OCI-LY3 (cell line): Measurements from ENCODE around the gene ARL5A.

Experiments
- H2AFZ ChIP-seq: fragments of 200-600, 300-600 bp; shearing (Covaris generic); 2 replicates; pipeline ENCODE4 v1.6.0; 2014; ENCODE audit warnings: antibody characterized with exemption, low read depth, low read length
- H3K27ac ChIP-seq: fragments of 200-600, 300-600 bp; sonication (generic); 2 replicates; pipeline ENCODE4 v1.5.1; 2014; ENCODE audit warnings: mild to moderate bottlenecking, low read length, moderate library complexity, mixed read lengths
- H3K27me3 ChIP-seq: fragments of 200-600, 300-600 bp; sonication (generic); 2 replicates; pipeline ENCODE4 v1.6.1; 2014; ENCODE audit warnings: low read depth, low read length, mixed read lengths
- H3K36me3 ChIP-seq: fragments of 200-600, 300-600 bp; sonication (generic); replicated peaks from 2 replicates; pipeline ENCODE3; 2014; ENCODE audit warnings: low read depth, low read length, mixed read lengths
- H3K4me1 ChIP-seq: fragments of 300-600, 200-600 bp; sonication (generic); 2 replicates; pipeline ENCODE4 v1.6.1; 2014; ENCODE audit warnings: low read length, mixed read lengths
- H3K4me2 ChIP-seq: fragments of 200-600, 300-600 bp; sonication (generic); 2 replicates; pipeline ENCODE4 v1.6.1; 2014; ENCODE audit warnings: low read length, mixed read lengths
- H3K4me3 ChIP-seq: fragments of 300-600, 200-600 bp; sonication (generic); 2 replicates; pipeline ENCODE4 v1.5.1; 2014; ENCODE audit warnings: antibody characterized with exemption, mild to moderate bottlenecking, low read length, moderate library complexity
- H3K79me2 ChIP-seq: fragments of 300-600, 200-600 bp; shearing (Covaris generic); 2 replicates; pipeline ENCODE4 v1.6.1; 2014; ENCODE audit warnings: mild to moderate bottlenecking, low read length, mixed read lengths
- H3K9ac ChIP-seq: fragments of 300-600, 200-600 bp; shearing (Covaris generic); 2 replicates; pipeline ENCODE4 v1.6.0; 2014; ENCODE audit warnings: mild to moderate bottlenecking, low read length, moderate library complexity
- H3K9me3 ChIP-seq: fragments of 200-600, 300-600 bp; shearing (Covaris generic); 2 replicates; pipeline ENCODE4 v1.6.1; 2014; ENCODE audit warnings: low read length, mixed read lengths; ENCODE audit not compliant: insufficient read depth
- H4K20me1 ChIP-seq: fragments of 200-600, 300-600 bp; sonication (generic); 2 replicates; pipeline ENCODE4 v1.6.1; 2016; ENCODE audit warnings: low read length, mixed read lengths; ENCODE audit not compliant: insufficient read depth
- EZH2phosphoT487 ChIP-seq: fragments of 200-600 bp; shearing (Covaris generic); IDR thresholded peaks from 2 replicates; pipeline ENCODE4 v1.6.1; 2018; ENCODE audit warnings: antibody characterized with exemption, mixed run types, low read depth
- TF ChIP-seq, protein P1 (sequence below): fragments of 200-600, 300-600 bp; sonication (generic); IDR thresholded peaks from 2 replicates; pipeline ENCODE4 v1.5.1; 2014; ENCODE audit warnings: antibody characterized with exemption, low read length, low read depth

Gene ARL5A

DNA sequence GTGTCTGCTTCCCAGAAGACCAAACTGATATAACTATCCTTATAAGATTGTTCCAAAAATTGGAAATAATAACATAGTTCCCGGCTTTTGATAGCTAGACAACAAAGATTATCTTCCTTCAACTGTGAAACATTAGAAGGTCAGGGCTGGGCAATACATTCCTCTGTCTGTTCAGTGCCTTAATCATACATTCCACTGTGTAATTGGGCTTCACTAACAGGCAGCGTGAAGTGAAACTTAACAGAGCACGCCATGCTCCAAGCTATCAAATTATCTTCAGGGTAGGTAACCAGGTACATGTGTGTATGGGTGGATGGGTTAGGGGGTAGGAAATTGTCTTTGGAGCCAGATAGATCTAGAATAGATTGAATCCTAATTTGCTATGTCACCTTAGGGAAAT lies 23.5 kb upstream of the ARL5A start:
- no peak overlapping the region for H3K9ac ChIP-seq
- H2AFZ ChIP-seq = no peak overlapping the region
- no peak for TF ChIP-seq EZH2phosphoT487
- TF ChIP-seq, protein P1, sequence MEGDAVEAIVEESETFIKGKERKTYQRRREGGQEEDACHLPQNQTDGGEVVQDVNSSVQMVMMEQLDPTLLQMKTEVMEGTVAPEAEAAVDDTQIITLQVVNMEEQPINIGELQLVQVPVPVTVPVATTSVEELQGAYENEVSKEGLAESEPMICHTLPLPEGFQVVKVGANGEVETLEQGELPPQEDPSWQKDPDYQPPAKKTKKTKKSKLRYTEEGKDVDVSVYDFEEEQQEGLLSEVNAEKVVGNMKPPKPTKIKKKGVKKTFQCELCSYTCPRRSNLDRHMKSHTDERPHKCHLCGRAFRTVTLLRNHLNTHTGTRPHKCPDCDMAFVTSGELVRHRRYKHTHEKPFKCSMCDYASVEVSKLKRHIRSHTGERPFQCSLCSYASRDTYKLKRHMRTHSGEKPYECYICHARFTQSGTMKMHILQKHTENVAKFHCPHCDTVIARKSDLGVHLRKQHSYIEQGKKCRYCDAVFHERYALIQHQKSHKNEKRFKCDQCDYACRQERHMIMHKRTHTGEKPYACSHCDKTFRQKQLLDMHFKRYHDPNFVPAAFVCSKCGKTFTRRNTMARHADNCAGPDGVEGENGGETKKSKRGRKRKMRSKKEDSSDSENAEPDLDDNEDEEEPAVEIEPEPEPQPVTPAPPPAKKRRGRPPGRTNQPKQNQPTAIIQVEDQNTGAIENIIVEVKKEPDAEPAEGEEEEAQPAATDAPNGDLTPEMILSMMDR = no peak
- H3K79me2 ChIP-seq = no peaks in the 10 kb centered on the region
- H3K36me3 ChIP-seq = no peaks in the 10 kb centered on the region
- H3K4me3 ChIP-seq = no peak overlapping the region
- no peaks in the 10 kb centered on the region for H4K20me1 ChIP-seq
- no peaks in the 10 kb centered on the region for H3K9me3 ChIP-seq
- no peak overlapping the region for H3K4me2 ChIP-seq
- no peak overlapping the region for H3K27ac ChIP-seq
- H3K4me1 ChIP-seq = no peaks in the 10 kb centered on the region
- H3K27me3 ChIP-seq = peaks cover 82% of the 10 kb centered on the region

DNA sequence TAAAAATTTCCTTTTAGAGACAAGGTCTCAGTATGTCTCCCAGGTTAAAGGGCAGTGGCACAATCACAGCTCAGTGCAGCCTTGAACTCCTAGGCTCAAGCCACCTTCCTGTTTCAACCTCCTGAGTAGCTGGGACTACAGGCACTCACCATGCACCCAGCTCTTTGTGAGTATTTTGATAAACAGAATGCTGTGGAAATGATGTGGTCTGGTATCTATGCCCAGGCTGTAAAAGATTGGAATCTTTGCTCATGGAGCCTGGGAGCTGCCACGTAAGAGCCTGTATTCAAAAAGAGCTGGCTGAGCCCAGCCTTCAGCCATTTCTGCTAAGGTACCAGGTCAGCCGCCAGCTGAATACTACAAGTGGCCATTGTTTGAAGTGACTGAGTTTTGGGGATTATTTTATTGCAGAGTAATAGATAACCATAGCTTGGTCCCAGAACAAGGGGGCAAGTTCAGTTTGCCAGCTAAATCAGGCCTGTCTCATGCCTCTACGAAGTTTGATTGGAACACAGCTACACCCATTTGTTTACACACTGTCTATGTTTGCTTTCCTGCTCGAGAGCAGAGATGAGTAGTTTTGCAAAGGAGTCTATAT lies 21.3 kb upstream of the ARL5A start:
- Histone ChIP-seq H3K27me3 (peaks cover 79% of the 10 kb centered on the region), H3K27ac (no peak overlapping the region), H3K79me2 (no peaks in the 10 kb centered on the region), H3K4me1 (peaks cover 18% of the 10 kb centered on the region), H3K36me3 (no peaks in the 10 kb centered on the region), H3K9ac (no peak overlapping the region), H3K9me3 (no peaks in the 10 kb centered on the region), H3K4me3 (no peak overlapping the region), H3K4me2 (no peak overlapping the region), H2AFZ (no peak overlapping the region), H4K20me1 (no peaks in the 10 kb centered on the region)
- no peak for TF ChIP-seq EZH2phosphoT487
- TF ChIP-seq, protein P1 = no peak

DNA sequence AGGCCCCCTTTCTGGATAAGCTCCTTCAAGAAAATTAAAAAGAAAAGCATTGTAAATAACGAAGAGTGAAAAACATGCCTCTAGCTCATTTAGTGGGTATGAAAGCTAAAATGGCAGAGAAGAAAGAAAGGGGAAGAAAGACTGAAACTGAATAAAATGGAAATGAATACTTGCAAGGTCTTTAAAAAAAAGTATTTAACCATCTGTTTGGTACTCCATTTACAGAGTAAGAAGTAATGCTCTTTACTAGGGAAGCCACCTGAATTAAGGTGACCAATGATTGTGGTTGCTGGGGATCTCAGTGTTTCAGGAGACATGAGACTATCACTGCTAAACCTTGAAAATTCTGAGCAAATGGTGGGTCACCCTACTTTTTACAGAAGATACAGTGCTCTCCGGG lies 17.7 kb upstream of the ARL5A start:
- no peak for TF ChIP-seq EZH2phosphoT487
- TF ChIP-seq, protein P1 = no peak
- Histone ChIP-seq H3K36me3 (no peaks in the 10 kb centered on the region), H3K27me3 (peaks cover 70% of the 10 kb centered on the region), H2AFZ (no peak overlapping the region), H3K27ac (no peak overlapping the region), H3K79me2 (no peaks in the 10 kb centered on the region), H3K9me3 (no peaks in the 10 kb centered on the region), H4K20me1 (peaks cover 2% of the 10 kb centered on the region; the same call in 1 of the 2 replicates), H3K4me2 (peak overlapping the region; percentile 35), H3K4me1 (peaks cover 33% of the 10 kb centered on the region), H3K4me3 (no peak overlapping the region), H3K9ac (no peak overlapping the region)

DNA sequence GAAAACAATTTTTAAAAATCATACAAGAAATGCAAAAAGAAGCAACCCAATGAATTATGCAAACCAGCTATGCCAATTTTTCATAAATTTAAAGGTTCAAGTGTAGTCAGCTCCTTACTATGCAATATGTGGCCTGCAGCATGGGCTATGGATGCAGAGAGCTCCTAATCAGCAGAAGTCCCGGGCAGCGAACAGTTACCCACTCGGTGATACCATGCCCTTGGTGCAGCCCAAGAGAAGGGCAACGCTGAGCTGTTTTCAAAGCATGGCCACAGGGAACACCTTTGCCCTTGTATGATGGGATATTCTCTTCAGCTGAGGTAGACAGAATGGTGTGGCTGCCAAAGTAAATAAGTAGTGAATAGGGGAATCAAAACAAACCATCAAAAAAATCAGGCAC lies 17.3 kb upstream of the ARL5A start:
- no peaks in the 10 kb centered on the region for H3K79me2 ChIP-seq
- no peak overlapping the region for H2AFZ ChIP-seq
- H3K4me2 ChIP-seq = peak overlapping the region; percentile 35
- TF ChIP-seq, protein P1 = no peak
- TF ChIP-seq EZH2phosphoT487 = no peak
- peaks cover 37% of the 10 kb centered on the region for H3K4me1 ChIP-seq
- H3K9ac ChIP-seq = no peak overlapping the region
- H3K36me3 ChIP-seq = no peaks in the 10 kb centered on the region
- no peak overlapping the region for H3K27ac ChIP-seq
- no peaks in the 10 kb centered on the region for H3K9me3 ChIP-seq
- H3K27me3 ChIP-seq = peaks cover 66% of the 10 kb centered on the region
- H3K4me3 ChIP-seq = no peak overlapping the region
- peaks cover 5% of the 10 kb centered on the region for H4K20me1 ChIP-seq
